Activated CD4-positive, CD25-positive, alpha-beta regulatory T cell treated with anti-CD3 and anti-CD28 coated beads, Interleukin-2, amount 50 U/mL, for 24 hours (primary cell): ENCODE data around the gene PWWP2B.
"Not testable (repeated sequence)": the region's sequence is repeated elsewhere in the genome, so short reads cannot be mapped to it uniquely, and the experiment has no call there.

Experiments used
- ATAC-seq, 2 donors: fragments of 150-1000 bp; cut with Tn5 transposase; one replicate each; pipeline ENCODE4 v1.10.0; 2021; ENCODE audit warnings: mild to moderate bottlenecking in 1 of 2, moderate library complexity in 1 of 2

The PWWP2B gene

DNA sequence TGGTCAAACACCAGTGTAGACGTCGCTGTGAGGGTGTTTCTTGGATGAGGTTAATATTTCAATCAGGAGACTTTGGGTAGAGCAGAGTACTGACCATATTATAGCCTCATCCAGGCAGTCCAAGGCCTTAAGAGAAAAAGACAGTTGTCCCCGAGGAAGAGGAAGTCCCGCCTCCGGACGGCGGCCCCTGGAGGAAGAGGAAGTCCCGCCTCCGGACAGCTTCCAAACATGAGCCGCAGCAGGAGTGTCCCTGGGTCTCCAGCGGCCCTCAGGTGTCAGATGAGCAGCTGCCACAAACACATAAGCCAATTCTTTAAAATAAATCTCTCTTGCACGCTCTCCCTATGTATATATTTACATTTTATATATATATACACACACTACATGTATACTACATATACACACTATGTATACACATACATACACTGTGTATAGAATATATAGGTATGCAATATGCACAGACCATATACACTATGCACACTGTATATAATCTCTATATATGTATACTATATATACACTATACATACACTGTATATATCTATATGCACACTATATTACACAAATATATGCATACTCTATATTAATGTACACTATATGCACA, 37.5 kb downstream of the PWWP2B start:
- peak; percentile 67 to 82 for ATAC-seq

DNA sequence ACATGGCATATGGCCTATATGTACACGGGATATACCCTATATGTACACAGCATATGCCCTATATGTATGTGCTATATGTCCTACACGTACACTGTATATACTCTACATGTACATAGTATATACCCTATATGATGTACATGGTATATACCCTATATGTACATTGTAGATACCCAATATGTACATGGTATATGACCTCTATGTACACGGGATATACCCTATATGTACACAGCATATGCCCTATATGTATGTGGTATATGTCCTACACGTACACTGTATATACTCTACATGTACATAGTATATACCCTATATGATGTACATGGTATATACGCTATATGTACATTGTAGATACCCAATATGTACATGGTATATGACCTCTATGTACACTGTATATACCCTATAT, 38.3 kb downstream of the PWWP2B start:
- not testable (repeated sequence) for ATAC-seq

DNA sequence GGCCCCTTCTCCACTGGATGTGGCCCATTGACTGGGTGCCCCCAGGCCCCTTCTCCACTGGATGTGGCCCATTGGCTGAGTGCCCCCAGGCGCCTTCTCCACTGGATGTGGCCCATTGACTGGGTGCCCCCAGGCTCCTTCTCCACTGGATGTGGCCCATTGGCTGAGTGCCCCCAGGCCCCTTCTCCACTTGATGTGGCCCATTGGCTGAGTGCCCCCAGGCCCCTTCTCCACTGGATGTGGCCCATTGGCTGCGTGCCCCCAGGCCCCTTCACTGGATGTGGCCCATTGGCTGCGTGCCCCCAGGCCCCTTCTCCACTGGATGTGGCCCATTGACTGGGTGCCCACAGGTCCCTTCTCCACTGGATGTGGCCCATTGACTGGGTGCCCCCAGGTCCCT, 39.1 kb downstream of the PWWP2B start:
- not testable (repeated sequence) for ATAC-seq

GRCh38 chr10:132436861-132437410, 39.9 kb downstream of the PWWP2B start:
- ATAC-seq = no peak

DNA sequence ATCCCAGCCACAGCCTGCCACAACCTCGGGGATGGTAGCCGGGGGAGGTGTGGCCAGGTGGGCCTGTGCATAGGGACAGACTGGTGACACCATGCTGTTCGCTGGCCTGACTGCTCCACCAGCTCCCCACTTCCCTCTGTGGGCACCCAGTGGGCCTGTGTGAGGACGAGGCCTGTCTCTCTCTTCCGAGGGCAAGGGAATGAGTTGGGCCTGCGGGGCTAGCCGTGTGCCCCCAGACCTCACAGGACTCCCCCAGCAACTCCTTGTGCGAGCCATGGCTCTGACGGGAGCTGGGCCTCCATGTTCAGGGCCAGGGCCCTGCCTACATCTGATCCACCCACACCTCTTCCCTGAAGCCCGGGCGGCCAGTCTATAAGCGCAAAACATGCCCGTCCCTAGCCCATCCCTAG, 40.5 kb downstream of the PWWP2B start:
- ATAC-seq = no peak

GRCh38 chr10:132438091-132439024, 41.4 kb downstream of the PWWP2B start:
- ATAC-seq = no peak

GRCh38 chr10:132439025-132439388, 42.0 kb downstream of the PWWP2B start:
- no peak for ATAC-seq

GRCh38 chr10:132439424-132440163, 42.6 kb downstream of the PWWP2B start:
- ATAC-seq = no peak

DNA sequence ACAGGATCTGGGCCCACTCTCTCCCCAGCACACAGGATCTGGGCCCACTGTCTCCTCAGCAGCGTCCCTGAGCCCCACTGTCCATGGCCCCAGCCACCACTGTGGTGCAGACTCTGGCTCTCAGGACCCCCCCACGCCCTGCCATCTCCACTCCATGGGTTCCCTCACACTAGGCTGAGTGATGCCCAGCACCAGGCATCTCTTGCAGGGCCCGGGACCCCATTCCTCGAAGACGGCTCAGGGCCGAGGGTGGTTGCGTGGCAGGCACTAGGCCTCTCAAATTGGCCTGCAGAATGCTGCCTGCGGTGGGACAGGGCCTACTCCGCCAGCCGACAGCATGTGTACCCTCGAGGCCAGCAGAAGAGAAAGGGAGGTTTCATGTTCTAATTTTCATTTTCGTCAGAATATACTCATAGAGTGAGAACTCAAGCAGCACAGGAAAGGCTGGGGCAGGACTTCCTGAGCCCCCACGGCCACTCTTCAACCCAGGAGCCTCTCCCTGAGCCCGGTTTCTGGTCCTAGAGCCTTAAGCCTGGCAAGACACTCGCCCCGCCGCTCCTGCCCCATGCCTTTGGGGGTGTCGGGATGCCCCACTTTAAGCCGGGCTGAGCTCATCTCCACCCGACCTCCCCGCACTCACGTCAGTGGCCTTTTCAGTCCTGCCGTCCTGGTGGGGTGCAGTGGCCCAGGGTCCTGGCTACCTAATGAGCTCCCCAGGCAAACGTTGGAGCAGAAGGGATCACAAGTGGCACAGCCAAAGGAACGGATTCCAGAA, 44.0 kb downstream of the PWWP2B start:
- ATAC-seq = no peak

DNA sequence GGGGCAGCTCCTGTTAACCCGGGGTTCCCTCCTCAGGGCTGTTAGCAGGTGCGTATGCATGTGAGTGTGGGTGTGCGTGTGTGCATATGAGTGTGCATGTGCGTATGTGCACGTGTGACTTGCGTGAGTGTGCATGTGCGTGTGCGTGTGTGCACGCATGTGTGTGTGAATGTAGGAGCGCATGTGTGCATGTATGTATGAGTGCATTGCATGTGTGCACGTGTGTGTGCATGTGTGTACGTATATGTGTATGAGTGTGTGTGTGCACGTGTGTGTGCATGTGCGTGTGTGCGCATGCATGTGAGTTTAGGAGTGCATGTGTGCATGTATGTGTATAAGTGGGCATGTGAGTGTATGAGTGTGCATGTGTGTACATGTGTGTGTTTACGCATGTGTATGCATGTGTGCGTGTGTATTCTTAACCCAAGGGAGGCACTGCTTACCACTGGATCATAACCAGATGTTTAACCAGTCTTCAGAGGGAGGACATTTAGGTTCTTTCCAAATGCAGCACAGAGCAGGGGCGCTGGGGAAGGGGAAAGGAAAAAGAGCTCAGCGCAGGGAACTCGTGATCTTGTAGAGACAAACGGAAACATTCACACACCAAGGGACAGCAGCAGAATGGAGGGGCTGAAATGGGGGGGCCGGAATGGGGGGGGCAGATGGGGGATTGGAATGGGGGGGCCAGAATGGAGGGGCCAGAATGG, 45.0 kb downstream of the PWWP2B start:
- ATAC-seq = no peak

- ATAC-seq = no peak
Measured at GRCh38 chr10:132442636-132443035, 45.6 kb downstream of the PWWP2B start.

DNA sequence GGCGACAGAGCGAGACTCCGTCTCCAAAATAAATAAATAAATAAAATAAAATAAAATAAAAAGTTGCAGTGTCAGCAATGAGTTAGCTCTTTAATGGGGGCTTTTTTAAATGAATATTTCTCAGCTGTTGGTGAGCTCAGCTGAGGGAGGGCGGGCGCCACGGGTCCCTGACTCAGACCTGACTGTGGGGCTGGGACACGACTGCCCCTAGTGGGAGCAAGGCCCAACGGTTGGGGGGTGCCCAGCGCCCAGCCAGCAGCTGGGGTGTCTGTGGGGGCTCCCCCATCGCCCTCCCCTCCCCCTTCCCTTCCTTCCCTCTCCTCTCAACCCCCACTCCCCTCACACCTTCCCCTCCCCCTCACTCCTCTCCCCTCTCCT, 46.6 kb downstream of the PWWP2B start:
- ATAC-seq = peak; percentile 66 to 67

DNA sequence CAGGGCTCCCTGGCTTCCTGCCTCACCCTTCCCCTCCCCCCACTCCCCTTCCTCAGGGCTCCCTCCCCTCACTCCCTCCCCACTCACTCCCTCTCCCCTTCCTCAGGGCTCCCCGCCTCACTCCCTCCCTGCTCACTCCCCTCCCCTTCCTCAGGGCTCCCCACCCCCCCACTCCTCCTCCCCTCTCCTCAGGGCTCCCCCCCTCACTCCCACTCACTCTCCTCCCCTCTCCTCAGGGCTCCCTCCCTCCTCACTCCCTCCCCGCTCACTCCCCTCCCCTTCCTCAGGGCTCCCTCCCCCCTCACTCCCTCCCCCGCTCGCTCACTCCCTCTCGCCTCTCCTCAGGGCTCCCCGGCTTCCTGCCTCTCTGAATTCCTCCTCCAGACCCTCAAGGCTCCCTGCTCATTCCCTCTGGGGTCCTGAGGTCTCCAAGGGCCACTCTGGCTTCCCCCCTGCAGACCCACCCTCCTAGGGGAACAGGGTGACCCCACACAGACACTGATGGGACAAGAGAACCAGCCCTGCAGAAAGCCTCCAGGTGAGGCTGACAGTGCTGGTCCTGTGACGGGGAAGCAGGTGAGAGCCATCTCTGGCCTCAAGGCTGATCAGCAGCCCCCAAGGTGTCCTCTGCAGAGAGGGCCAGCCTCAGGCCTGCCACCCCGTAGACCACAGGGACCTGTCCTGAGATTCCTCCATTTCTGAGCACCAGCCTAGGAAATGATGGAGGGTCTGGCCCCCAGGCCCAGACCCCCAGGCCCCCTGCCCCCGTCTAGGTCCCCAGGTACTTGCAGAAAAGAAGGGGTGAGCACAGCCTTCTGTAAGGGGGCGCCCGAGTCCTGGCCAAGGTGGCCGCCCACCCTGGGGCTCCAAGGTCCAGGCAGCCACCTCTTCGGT, 47.2 kb downstream of the PWWP2B start:
- no peak for ATAC-seq

DNA sequence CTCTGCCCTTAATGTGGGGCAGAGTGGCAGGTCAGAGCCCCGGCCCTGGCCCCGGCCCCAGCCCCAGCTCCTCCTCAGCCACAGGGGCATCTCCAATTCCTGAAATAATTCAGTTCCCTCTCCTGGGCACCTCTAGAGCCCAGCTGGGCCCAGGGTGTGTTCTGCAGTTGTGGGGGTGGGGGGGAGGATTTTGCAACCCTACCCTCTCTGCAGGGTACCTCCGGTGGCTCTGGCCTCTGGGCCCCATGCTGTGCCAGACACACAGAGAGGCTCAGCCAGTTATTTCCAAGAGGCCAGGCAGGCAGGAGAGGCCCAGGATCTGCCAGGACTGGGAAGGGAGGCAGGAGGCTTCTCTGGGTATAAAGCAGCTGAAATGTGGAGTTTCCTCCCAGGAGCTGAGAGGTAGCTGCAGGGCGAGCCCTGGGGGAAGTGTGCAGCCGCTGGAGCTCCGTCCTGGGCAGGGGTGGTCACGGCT, 47.9 kb downstream of the PWWP2B start:
- ATAC-seq = no peak

- no peak for ATAC-seq
Measured at GRCh38 chr10:132445516-132446194, 48.7 kb downstream of the PWWP2B start.

DNA sequence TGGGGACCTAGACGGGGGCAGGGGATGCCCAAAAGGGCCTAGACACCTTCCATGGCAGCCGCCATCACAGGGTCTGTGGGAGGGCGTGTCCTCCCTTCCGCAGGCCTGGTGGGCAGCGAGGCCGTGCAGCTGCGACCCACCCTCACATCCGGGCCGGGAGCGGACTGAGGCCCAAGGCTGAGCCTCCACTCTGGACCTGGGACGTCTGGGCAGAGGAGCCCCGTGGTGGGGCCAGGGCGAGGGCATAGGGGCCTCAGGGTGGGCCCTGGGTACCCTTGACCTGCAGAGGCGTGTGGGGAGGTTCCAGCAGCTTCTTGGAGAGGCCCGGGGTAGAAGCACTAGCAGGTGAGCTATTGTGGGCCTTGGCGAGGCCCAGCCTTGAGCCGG, 49.2 kb downstream of the PWWP2B start:
- ATAC-seq = no peak

DNA sequence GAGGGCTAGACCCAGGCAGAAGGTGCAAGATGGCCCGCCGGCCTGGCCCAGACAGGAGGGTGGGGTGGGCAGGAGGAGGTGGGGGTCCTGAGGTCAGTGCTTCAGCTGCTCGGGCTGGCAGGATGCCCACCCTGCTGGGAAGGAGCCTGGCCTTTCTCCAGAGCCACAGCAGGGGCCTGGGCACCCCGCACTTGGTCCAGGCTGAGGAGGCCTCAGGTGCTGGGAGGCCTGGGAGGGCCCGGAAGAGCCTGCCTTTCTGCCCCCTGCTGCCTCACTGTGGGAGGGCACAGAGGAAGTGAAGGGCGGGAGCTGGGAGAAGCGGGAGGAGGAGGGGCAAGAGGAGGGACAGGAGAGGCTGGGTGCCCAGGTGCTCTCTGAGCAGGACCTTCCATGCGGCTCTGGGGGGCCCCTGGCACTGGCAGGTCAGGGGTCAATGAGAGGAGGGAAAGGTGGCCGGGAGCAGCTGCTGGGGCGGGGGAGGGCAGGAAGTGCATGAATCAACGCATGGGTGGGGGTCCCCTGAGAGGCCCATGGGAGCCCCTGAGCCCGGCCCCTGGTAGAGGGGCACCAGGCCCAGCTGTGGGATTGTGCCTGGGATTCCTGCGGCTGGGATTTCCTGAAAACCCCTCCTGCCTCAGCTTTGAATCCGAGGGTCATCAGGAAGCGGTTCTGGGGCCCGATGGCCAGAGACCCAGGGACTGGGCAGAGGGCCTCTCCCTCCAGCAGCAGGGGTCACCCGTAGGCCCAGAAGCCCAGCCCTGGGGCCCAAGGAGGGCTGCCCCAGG, 49.9 kb downstream of the PWWP2B start:
- ATAC-seq = peak; percentile 65 to 77

GRCh38 chr10:132447446-132448247, 50.6 kb downstream of the PWWP2B start:
- peak; percentile 66 to 68 for ATAC-seq
